ENCODE data around the gene DOK3.
"Not testable (repeated sequence)": the region's sequence is repeated elsewhere in the genome, so short reads cannot be mapped to it uniquely, and the experiment has no call there.

Gene DOK3

DNA sequence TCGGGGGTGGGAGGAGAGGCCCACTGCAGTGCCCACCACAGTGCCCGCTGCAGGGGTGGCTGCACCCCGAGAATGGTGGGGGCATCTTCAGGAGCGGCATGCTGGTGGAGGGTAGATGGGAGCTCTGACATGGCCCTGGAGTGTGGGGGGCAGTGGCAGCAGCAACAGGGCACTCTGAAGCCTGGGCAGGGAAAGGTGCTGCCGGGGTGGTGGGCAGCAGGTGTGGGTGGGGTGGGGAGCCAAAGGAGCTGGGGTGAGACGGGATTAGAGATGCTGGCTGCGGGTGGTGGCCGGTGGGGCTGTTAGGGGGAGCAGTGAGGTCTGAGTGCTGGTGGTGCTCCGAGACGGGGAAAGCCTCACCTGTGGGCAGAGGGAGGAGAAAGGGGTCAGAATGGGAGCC is 26.8 kb upstream of the DOK3 start:
- TF ChIP-seq, protein P1, sequence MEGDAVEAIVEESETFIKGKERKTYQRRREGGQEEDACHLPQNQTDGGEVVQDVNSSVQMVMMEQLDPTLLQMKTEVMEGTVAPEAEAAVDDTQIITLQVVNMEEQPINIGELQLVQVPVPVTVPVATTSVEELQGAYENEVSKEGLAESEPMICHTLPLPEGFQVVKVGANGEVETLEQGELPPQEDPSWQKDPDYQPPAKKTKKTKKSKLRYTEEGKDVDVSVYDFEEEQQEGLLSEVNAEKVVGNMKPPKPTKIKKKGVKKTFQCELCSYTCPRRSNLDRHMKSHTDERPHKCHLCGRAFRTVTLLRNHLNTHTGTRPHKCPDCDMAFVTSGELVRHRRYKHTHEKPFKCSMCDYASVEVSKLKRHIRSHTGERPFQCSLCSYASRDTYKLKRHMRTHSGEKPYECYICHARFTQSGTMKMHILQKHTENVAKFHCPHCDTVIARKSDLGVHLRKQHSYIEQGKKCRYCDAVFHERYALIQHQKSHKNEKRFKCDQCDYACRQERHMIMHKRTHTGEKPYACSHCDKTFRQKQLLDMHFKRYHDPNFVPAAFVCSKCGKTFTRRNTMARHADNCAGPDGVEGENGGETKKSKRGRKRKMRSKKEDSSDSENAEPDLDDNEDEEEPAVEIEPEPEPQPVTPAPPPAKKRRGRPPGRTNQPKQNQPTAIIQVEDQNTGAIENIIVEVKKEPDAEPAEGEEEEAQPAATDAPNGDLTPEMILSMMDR (IDR thresholded peaks at IDR 0.05; ENCODE audit: control insufficient read depth, insufficient read depth, low read depth, low read length, missing control alignments) = no peak
- DNase-seq (ENCODE audit: low read depth) = no peak
- H3K4me3 ChIP-seq (ENCODE audit: control insufficient read depth, low read depth, low read length) = no peak overlapping the region

DNA sequence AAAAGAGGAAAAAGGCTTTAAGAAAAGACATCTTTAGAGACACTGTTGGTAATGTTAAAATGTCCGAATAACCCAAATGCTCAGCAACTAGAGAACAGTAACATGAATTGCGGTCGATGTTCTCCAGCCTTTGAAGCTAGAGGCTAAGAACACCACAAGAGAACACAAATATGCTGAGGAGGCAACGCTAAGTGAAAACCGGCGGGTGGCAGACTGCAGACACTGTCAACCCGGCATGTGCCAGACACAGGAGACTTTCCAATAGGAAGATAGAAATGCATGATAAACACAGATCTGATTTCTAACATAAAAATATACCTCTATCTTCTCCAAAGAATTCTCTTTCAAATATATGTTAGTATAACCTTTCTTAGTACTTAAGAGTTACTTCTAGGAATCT is 25.5 kb upstream of the DOK3 start:
- H3K4me3 ChIP-seq (ENCODE audit: control insufficient read depth, low read depth, low read length) = no peak overlapping the region
- DNase-seq (ENCODE audit: low read depth) = no peak
- TF ChIP-seq, protein P1 (IDR thresholded peaks at IDR 0.05; ENCODE audit: control insufficient read depth, insufficient read depth, low read depth, low read length, missing control alignments) = no peak

DNA sequence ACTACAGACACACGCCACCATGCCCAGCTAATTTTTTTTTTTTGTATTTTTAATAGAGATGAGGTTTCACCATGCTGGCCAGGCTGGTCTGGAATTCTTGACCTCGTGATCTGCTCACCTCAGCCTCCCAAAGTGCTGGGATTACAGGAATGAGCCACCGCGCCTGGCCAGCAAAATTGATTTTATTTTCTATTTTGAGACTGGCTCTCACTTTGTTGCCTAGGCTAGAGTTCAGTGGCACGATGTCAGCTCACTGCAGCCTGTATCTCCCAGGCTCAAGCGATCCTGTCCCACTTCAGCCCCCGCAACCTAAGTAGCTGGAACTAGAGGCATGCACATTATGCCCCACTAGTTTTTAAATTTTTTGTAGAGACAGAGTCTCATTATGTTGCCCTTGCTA is 24.8 kb upstream of the DOK3 start:
- not testable (repeated sequence) for DNase-seq (ENCODE audit: low read depth); H3K4me3 ChIP-seq (ENCODE audit: control insufficient read depth, low read depth, low read length)

DNA sequence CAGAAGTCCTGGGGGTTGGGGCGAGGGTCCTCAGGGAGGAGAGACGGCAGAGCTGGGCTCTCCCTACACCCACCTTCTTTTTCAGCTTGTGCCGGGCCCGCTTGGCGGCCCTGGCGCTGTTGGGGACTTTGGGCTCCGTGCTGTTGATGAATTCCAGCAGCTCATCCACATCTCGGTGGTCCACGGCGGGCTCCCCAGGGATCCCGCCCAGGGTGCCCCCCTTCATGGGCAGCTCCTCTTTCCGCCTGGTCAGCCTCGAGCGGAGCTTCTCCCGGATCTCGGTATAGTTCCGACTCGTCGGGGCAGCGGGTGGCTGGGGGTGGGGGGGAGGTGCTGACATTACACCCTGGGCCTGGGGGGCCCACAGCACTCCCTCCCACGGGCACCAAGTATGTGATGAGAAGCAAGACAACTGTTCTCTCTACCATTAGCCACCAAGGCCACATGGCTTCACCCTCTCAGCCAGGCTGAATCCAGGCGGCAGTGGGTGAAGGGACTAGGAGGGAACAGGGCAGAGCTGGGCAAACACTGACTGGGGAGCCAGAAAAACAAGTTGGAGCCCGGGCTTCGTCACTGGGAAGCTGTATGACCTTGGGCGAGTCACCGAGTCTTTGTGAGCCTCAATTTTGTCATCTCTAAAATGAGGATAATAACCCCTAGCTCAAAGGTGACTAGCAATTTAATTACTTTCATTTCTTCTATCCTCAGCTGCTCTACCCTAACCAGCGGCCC is 21.7 kb upstream of the DOK3 start:
- TF ChIP-seq, protein P1 (IDR thresholded peaks at IDR 0.05; ENCODE audit: control insufficient read depth, insufficient read depth, low read depth, low read length, missing control alignments) = no peak
- DNase-seq (ENCODE audit: low read depth) = no peak
- no peak overlapping the region for H3K4me3 ChIP-seq (ENCODE audit: control insufficient read depth, low read depth, low read length)

DNA sequence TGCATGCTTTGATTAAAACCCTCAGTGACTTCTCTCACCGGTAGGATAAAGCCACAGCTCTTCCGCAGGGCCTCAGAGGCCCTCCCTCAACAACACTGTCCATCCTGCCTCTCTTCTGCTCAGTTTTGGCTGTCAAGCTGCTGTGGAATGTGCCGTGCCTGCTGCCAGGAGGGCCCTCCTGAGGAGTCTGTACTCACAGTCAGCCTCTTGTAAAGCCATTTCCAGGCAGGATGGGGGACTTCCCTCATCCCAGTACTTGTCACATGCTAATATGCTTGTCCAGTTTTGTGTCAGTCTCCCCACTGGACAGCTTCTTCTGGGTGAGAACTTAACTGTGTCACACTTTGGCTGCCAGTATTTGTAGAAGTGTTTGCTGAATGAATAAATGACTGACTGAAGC is 21.0 kb upstream of the DOK3 start:
- DNase-seq (ENCODE audit: low read depth) = no peak
- TF ChIP-seq, protein P1 (IDR thresholded peaks at IDR 0.05; ENCODE audit: control insufficient read depth, insufficient read depth, low read depth, low read length, missing control alignments) = no peak
- no peak overlapping the region for H3K4me3 ChIP-seq (ENCODE audit: control insufficient read depth, low read depth, low read length)

DNA sequence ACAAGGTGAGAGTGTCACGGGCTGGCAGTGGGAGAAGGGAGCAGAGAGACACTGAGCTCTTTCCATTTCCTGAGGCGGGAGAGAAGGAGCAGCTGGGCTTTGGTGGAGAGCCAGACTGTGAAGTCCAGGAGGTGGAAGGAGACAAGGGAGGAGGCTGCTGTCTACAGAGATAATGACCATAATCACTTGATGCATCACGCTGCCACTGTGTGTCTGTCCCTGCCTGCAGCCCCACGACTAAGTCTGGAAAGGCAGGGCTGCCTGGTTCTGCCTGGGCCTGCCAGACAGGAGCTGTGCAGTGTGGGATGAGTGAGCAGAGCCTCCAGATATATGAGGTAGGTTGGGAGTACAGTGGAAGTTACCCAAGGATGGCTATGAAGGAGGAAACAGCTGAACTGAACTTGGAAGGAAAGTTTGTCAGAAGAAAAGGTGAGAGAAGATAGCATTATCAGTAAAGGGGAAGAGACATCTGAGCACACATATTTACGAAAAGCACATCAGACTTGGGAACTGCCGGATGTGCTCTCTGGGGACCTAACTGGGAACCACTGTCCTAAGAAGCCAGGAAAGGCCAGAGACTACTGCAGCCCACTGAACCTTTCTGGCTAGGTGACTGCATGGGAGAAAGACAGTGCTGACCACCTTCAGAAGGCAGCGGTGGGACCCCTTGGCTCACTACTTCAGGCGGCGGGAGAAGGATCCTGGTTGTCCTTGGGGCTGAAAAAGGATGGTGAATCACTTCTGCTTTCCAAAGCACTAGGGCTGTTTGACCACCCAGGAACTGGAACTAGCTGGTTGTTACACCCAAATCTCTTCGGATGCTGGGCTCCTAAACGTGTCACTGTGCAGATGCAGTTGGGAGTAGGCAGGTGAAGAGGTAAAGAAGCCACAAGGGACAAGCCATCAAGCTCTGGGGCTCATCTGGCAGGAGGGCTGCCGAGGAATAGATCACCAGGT is 19.9 kb upstream of the DOK3 start:
- DNase-seq (ENCODE audit: low read depth) = no peak
- H3K4me3 ChIP-seq (ENCODE audit: control insufficient read depth, low read depth, low read length) = no peak overlapping the region
- TF ChIP-seq, protein P1 (IDR thresholded peaks at IDR 0.05; ENCODE audit: control insufficient read depth, insufficient read depth, low read depth, low read length, missing control alignments) = no peak

DNA sequence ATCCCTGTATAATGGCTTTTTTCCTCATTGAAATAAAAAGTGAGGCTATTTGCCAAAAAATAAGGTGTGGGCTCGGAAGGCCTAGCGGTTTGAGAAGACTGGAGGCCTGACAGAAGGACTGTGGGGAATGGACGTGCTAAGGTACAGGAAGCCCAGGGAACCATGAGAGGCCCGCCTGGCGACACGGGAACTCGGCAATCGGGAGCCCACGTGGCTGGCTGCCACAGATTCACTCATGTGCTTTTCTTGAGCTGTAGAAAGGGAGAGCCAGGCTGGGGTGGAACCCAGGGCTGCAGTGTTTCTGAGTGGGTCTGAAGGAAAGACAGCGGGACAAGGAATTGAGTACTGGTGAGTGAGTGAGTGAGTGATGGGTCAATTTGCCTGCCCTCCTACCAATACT is 19.0 kb upstream of the DOK3 start:
- no peak for DNase-seq (ENCODE audit: low read depth)
- H3K4me3 ChIP-seq (ENCODE audit: control insufficient read depth, low read depth, low read length) = no peak overlapping the region
- TF ChIP-seq, protein P1 (IDR thresholded peaks at IDR 0.05; ENCODE audit: control insufficient read depth, insufficient read depth, low read depth, low read length, missing control alignments) = no peak

Measured in AG09309 (cell line).